ACHN (cell line): ENCODE results near the gene REXO5.

ENCODE experiments used
- DNase-seq: peaks from one replicate; pipeline ENCODE4 v3.0.0-alpha.2; 2015
- in situ Hi-C: cut with HindIII; loops from 2 replicates; pipeline ENCODE4 v1.10.0; 2017; ENCODE audit warnings: low sequenced_read_pairs, low pct_ligation_motif_present, low pct_unique_long_range_greater_than_20kb

Gene REXO5

DNA sequence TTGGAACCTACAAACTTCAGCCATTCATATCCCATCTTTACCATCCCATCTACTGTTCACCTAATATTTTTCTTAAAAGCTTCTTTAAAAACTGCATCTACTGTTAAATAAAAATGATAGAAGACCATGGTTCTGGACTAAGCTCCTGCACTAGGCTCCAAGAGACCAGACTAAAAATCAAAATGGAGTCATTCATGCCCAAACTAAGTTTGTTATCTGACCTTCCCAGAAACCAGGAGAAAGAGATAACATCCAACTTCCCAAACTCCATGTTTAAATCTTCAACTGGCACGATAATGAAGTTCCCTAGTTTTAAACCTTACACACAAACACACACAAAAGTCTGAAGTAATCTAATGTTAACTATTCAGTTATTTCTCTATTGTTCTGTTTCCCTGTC, 80.0 kb downstream of the REXO5 start:
- DNase-seq = no peak
- in situ Hi-C loops = no loop called here

- no peak for DNase-seq
- in situ Hi-C loops = no loop called here
These were observed 80.9 kb downstream of the REXO5 start for GRCh38 chr16:20887207-20887606.

GRCh38 chr16:20889625-20890275, 83.4 kb downstream of the REXO5 start:
- in situ Hi-C loops = no loop called here
- no peak for DNase-seq

DNA sequence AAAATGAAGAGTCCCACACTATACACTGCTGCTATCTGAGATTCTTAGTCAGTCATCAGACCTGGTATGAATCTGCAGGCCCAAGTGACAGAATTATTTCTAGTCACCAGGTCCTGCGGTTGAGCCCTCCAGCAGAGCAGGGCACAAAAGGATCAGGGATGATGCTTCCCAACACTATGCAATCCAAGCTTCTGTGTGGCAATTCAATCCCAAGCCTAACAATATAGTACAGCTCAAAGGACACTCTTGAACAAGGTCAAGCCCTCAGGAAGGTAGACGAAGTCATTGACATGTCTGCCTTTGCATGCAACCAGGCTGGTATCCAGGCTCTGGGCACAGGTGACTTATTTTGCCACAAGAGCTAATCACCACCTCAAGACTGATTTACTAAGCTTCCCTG, 88.1 kb downstream of the REXO5 start:
- in situ Hi-C loops = no loop called here
- DNase-seq = no peak

DNA sequence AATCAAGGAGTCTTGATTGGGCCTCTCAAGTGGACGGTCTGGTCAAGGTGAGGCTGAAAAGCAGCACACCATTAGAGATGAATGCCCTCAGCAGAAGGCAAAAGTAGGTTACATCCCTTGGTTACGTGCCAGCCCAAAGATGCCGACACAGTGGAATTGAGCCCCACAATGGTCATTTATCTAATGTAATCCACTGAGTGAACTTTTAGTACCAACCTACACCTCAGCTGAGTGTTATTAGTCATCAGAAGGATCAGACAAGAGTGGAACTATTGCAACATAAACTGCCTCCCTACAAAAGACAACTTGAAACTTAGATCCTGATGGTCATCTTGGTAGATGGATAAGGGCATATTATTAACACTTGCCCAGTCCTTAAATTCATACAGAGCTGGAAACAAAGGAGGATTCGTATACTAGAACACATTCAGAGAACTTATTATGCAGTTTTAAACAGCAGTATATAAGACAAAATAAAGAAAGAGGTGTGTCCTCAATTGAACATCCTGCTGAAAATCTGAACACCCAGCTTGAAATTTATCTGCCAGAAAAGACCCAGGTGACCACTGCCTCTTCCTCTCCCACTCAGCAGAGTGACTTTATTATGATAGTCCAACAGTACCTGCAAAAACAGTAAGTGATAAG, 91.0 kb downstream of the REXO5 start:
- in situ Hi-C loops = no loop called here
- peak; percentile 27 for DNase-seq

DNA sequence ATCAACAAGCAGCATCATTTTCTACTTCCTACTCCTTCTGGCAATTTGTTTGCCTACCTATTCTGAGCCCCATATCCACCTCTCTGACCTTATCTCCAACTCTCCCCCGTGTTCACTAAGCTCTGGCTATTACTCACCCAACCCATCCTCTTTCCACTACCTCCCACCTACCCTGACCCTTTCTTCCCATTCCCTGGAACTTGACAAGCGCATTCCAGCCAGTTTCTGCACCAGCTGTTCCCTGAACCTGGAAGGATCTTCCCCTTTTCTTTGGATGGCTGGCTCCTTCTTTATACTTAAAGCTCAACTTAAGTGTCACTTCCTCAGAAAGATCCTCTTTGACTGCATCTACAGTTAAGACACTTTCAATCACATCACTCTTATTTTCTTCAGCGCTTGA, 91.6 kb downstream of the REXO5 start:
- DNase-seq = no peak
- in situ Hi-C loops = no loop called here

- in situ Hi-C loops = no loop called here
- DNase-seq = peak; percentile 78
These were observed 92.7 kb downstream of the REXO5 start for GRCh38 chr16:20899071-20899470.
